Measurements from ENCODE around the gene LIN7A.
"Not testable (repeated sequence)": the region's sequence is repeated elsewhere in the genome, so short reads cannot be mapped to it uniquely, and the experiment has no call there.

Gene LIN7A

GRCh38 chr12:80892597-80893445 lies 44.9 kb downstream of the LIN7A start:
- no peak for DNase-seq
- no peaks in the 10 kb centered on the region for H3K27me3 ChIP-seq
- no peaks in the 10 kb centered on the region for H3K9me3 ChIP-seq
- H3K4me1 ChIP-seq, result peaks cover 14% of the 10 kb centered on the region
- TF ChIP-seq CTCF (IDR thresholded peaks at IDR 0.05; ENCODE audit: low read depth, low read length), result no peak
- peaks cover 4% of the 10 kb centered on the region; the same call in 1 of the 2 replicates for H3K36me3 ChIP-seq
- H3K4me3 ChIP-seq (ENCODE audit: low read depth, low read length), result no peak overlapping the region

DNA sequence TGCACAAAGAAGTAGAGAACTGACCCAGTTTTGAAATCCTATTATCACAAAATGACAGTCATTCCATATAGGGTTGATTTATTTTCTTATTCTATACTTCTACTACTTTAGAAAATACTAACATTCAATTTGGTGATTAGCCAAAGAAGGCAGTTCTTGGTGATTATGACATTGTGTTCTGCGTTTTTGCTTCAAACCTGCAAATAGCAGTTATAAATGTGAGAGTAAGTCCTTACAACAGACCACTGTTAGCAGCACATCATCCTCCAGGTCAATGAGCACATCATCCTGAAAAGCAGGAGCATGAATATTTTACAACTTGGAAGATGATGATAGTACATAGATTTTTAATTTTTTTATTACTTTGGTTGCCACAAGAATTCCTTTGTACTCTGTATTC lies 53.1 kb downstream of the LIN7A start:
- H3K9me3 ChIP-seq, result no peaks in the 10 kb centered on the region
- peaks cover 4% of the 10 kb centered on the region; the same call in 1 of the 2 replicates for H3K36me3 ChIP-seq
- no peaks in the 10 kb centered on the region for H3K27me3 ChIP-seq
- no peak for TF ChIP-seq CTCF (IDR thresholded peaks at IDR 0.05; ENCODE audit: low read depth, low read length)
- no peaks in the 10 kb centered on the region for H3K4me1 ChIP-seq
- no peak for DNase-seq
- no peak overlapping the region for H3K4me3 ChIP-seq (ENCODE audit: low read depth, low read length)

DNA sequence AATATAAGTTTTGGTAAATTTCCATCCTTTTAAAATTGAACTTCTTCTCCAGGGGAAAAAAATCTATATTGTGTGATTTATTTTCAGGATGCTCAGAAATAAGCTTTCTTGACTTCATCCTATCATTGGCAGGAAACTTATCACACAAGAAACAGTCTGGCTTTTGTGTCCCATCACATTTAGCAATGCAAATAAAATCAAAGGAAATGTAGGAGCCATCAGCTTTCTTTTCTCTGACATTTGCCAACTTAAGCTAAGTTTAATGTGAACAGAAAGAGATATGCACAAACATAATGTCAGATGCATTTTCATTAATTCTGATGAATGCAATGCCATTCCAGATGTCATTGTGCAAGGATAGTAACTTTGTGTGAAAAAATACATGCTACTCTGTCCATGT lies 56.6 kb downstream of the LIN7A start:
- DNase-seq, result no peak
- no peaks in the 10 kb centered on the region for H3K9me3 ChIP-seq
- no peak overlapping the region for H3K4me3 ChIP-seq (ENCODE audit: low read depth, low read length)
- H3K36me3 ChIP-seq, result no peaks in the 10 kb centered on the region
- TF ChIP-seq CTCF (IDR thresholded peaks at IDR 0.05; ENCODE audit: low read depth, low read length), result no peak
- no peaks in the 10 kb centered on the region for H3K27me3 ChIP-seq
- no peaks in the 10 kb centered on the region for H3K4me1 ChIP-seq

GRCh38 chr12:80878452-80878851 lies 59.3 kb downstream of the LIN7A start:
- not testable (repeated sequence) for H3K4me3 ChIP-seq (ENCODE audit: low read depth, low read length); H3K27me3 ChIP-seq; H3K36me3 ChIP-seq; DNase-seq; H3K9me3 ChIP-seq; H3K4me1 ChIP-seq

GRCh38 chr12:80877721-80878265 lies 59.9 kb downstream of the LIN7A start:
- Histone ChIP-seq H3K4me1 (no peaks in the 10 kb centered on the region), H3K27me3 (no peaks in the 10 kb centered on the region), H3K36me3 (no peaks in the 10 kb centered on the region), H3K9me3 (no peaks in the 10 kb centered on the region), H3K4me3 (ENCODE audit: low read depth, low read length) (no peak overlapping the region)
- TF ChIP-seq CTCF (IDR thresholded peaks at IDR 0.05; ENCODE audit: low read depth, low read length), result no peak
- DNase-seq, result no peak

DNA sequence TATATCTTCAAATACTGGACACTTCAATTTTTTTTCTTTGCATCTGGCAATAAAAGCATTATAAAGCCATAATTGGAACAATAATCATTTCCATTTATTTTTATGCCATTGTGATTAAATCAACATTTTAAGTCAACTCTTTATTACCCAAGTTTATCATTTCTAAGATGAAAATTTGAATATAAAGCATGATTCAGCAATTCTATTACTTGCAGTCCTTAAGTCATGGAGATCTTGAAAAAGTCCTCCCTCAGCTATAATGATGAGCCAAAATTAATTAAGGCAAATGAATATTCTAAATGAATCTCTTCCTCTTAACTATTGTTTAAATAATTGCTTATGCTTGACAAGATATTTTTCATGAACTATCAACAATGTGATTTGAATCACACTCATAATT lies 65.7 kb downstream of the LIN7A start:
- Histone ChIP-seq H3K4me3 (ENCODE audit: low read depth, low read length) (no peak overlapping the region), H3K27me3 (no peaks in the 10 kb centered on the region), H3K9me3 (no peaks in the 10 kb centered on the region), H3K36me3 (no peaks in the 10 kb centered on the region), H3K4me1 (no peaks in the 10 kb centered on the region; the same call in 1 of the 2 replicates)
- DNase-seq, result no peak
- TF ChIP-seq CTCF (IDR thresholded peaks at IDR 0.05; ENCODE audit: low read depth, low read length), result no peak

Measured in BE2C (cell line).